H1 (cell line): ENCODE measurements around the gene ADCY3.

Source experiments
- BRCA1 ChIP-seq: IDR thresholded peaks from 2 replicates; pipeline ENCODE4 v1.6.1; 2012; ENCODE audit warnings: low read depth, low read length, improper control_type of control experiment
- CHD1 ChIP-seq: IDR thresholded peaks from 2 replicates; pipeline ENCODE4 v1.6.1; 2012; ENCODE audit warnings: low read depth, low read length, improper control_type of control experiment
- CREB1 ChIP-seq: IDR thresholded peaks from 2 replicates; pipeline ENCODE4 v1.6.1; 2012; ENCODE audit warnings: inconsistent platforms
- EZH2 ChIP-seq: fragments of 200-600 bp; sonication (generic); IDR thresholded peaks from 2 replicates; pipeline ENCODE4 v1.7.1; 2012; ENCODE audit warnings: low read depth, mild to moderate bottlenecking, moderate library complexity, low read length, inconsistent platforms; ENCODE audit not compliant: severe bottlenecking
- GTF2F1 ChIP-seq: IDR thresholded peaks from 2 replicates; pipeline ENCODE4 v1.6.1; 2012; ENCODE audit warnings: low read depth, low read length, improper control_type of control experiment, borderline replicate concordance
- HDAC6 ChIP-seq: IDR thresholded peaks from one replicate; pipeline ENCODE4 v1.7.1; 2012; ENCODE audit warnings: low read depth, mild to moderate bottlenecking, inconsistent platforms, low read length, moderate library complexity
- JUN ChIP-seq: IDR thresholded peaks from 2 replicates; pipeline ENCODE4 v1.6.1; 2011; ENCODE audit warnings: low read depth, mild to moderate bottlenecking, improper control_type of control experiment, low read length
- POLR2A ChIP-seq, 2 experiments: IDR thresholded peaks; 1 replicate in 1 of 2; 2 replicates in 1 of 2; pipeline ENCODE4 v1.6.1; 2011; ENCODE audit warnings: low read depth in 2 of 2, low read length in 2 of 2, mild to moderate bottlenecking in 2 of 2; ENCODE audit errors: control extremely low read depth in 1 of 2
- POLR2AphosphoS5 ChIP-seq: IDR thresholded peaks from 2 replicates; pipeline ENCODE4 v1.6.1; 2011; ENCODE audit warnings: low read depth, low read length
- RFX5 ChIP-seq: IDR thresholded peaks from 2 replicates; pipeline ENCODE4 v1.6.1; 2011; ENCODE audit warnings: low read depth, low read length, improper control_type of control experiment, borderline replicate concordance
- SP1 ChIP-seq: IDR thresholded peaks from 2 replicates; pipeline ENCODE4 v1.6.1; 2011; ENCODE audit warnings: low read depth, low read length
- TBP ChIP-seq: IDR thresholded peaks from 2 replicates; pipeline ENCODE4 v1.6.1; 2011; ENCODE audit warnings: low read depth, low read length, improper control_type of control experiment
- YY1 ChIP-seq: IDR thresholded peaks from 2 replicates; pipeline ENCODE4 v1.6.1; 2011; ENCODE audit warnings: low read depth, mild to moderate bottlenecking, low read length
- TF ChIP-seq, protein P1 (sequence below), 3 experiments: IDR thresholded peaks; 1 replicate in 2 of 3; 2 replicates in 1 of 3; pipeline versions ENCODE4 v1.5.1 to v1.6.1; 2011; ENCODE audit warnings: low read length in 3 of 3, mild to moderate bottlenecking in 3 of 3, inconsistent platforms in 2 of 3, low read depth in 1 of 3, moderate library complexity in 1 of 3; ENCODE audit not compliant: insufficient read depth in 1 of 3; ENCODE audit errors: control extremely low read depth in 1 of 3

DNA sequence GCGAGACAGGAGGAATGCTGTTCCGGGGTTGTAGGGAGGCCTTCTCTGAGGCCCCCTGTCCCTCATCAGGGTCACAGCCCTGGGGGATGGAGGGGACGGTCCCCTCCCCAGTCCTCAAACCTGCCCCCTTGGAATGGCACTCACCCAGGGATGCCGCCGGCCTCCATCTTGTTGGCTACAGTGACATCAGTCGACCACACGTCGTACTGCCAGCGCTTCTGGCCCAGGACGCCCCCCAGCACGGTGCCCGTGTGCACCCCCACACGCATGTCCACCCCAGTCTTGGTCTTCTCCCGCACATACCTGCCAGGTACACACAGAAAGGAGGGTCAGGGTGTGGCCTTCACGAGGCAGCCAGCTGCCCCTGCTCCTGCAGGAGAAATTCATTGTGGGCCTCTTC is 80.3 kb downstream of the ADCY3 start:
- TF ChIP-seq, protein P1, sequence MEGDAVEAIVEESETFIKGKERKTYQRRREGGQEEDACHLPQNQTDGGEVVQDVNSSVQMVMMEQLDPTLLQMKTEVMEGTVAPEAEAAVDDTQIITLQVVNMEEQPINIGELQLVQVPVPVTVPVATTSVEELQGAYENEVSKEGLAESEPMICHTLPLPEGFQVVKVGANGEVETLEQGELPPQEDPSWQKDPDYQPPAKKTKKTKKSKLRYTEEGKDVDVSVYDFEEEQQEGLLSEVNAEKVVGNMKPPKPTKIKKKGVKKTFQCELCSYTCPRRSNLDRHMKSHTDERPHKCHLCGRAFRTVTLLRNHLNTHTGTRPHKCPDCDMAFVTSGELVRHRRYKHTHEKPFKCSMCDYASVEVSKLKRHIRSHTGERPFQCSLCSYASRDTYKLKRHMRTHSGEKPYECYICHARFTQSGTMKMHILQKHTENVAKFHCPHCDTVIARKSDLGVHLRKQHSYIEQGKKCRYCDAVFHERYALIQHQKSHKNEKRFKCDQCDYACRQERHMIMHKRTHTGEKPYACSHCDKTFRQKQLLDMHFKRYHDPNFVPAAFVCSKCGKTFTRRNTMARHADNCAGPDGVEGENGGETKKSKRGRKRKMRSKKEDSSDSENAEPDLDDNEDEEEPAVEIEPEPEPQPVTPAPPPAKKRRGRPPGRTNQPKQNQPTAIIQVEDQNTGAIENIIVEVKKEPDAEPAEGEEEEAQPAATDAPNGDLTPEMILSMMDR (IDR thresholded peaks at IDR 0.05; ENCODE audit: control extremely low read depth in 1 of 3, insufficient read depth in 1 of 3, low read depth in 1 of 3, low read length in 3 of 3), result no peak
- no peak for TF ChIP-seq RFX5
- TF ChIP-seq BRCA1, result no peak
- no peak for TF ChIP-seq POLR2A (IDR thresholded peaks at IDR 0.05; ENCODE audit: control extremely low read depth in 1 of 2, low read depth in 2 of 2, low read length in 2 of 2)
- TF ChIP-seq POLR2AphosphoS5, result no peak
- no peak for TF ChIP-seq CREB1
- no peak for TF ChIP-seq TBP
- TF ChIP-seq HDAC6, result no peak
- TF ChIP-seq SP1, result no peak
- TF ChIP-seq JUN, result no peak
- no peak for TF ChIP-seq GTF2F1
- no peak for TF ChIP-seq YY1
- no peak for TF ChIP-seq EZH2
- no peak for TF ChIP-seq CHD1
